ENCODE measurements around the gene ZNF837.

DNA sequence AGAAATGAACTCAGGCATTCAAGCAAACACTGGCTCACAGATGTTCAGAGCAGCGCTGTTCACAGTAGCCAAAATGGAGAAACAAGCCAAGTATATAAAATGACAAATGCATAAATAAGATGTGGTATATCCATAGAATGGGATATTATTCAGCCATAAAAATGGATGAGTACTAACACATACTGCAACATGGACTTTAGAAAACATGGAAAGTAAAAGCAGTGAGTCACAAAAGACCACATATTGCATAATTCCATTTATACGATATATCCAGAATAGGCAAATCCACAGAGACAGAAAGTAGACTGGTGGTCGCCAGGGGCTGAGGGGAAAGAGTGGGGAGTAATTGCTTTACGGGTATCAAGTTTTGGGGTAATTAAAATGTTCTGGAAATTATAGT lies 6.6 kb downstream of the ZNF837 start:
- TF ChIP-seq, protein P1, sequence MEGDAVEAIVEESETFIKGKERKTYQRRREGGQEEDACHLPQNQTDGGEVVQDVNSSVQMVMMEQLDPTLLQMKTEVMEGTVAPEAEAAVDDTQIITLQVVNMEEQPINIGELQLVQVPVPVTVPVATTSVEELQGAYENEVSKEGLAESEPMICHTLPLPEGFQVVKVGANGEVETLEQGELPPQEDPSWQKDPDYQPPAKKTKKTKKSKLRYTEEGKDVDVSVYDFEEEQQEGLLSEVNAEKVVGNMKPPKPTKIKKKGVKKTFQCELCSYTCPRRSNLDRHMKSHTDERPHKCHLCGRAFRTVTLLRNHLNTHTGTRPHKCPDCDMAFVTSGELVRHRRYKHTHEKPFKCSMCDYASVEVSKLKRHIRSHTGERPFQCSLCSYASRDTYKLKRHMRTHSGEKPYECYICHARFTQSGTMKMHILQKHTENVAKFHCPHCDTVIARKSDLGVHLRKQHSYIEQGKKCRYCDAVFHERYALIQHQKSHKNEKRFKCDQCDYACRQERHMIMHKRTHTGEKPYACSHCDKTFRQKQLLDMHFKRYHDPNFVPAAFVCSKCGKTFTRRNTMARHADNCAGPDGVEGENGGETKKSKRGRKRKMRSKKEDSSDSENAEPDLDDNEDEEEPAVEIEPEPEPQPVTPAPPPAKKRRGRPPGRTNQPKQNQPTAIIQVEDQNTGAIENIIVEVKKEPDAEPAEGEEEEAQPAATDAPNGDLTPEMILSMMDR (IDR thresholded peaks at IDR 0.05) = no peak
- TF ChIP-seq POLR2AphosphoS5 (IDR thresholded peaks at IDR 0.05) (no peak), POLR2A (IDR thresholded peaks at IDR 0.05; ENCODE audit: low read depth) (no peak), EP300 (IDR thresholded peaks at IDR 0.05) (no peak)

Measured in esophagus muscularis mucosa (tissue), 4 donors.